Sigmoid colon (tissue), 4 donors: ENCODE measurements around the gene GALR1.

Experiments
- CTCF ChIP-seq, 4 experiments: fragments of 450-650 bp in 3 of 4; fragments of 200-600 bp in 1 of 4; IDR thresholded peaks; one replicate each; pipeline ENCODE4 v1.5.1; 2016 to 2019; ENCODE audit warnings: antibody characterized with exemption in 4 of 4, mild to moderate bottlenecking in 3 of 4, moderate library complexity in 2 of 4
- EP300 ChIP-seq, 4 donors: sonication (generic); formaldehyde crosslinking; IDR thresholded peaks; one replicate each; pipeline ENCODE4 v1.6.1; 2017; ENCODE audit warnings: antibody characterized with exemption in 4 of 4
- POLR2A ChIP-seq, 2 donors: fragments of 450-650 bp; IDR thresholded peaks; one replicate each; pipeline ENCODE4 v1.6.1; 2016; ENCODE audit warnings: antibody characterized with exemption in 2 of 2, mild to moderate bottlenecking in 2 of 2, moderate library complexity in 2 of 2
- POLR2AphosphoS5 ChIP-seq, 4 donors: sonication (generic); formaldehyde crosslinking; IDR thresholded peaks; one replicate each; pipeline ENCODE4 v1.6.1; 2017; ENCODE audit warnings: antibody characterized with exemption in 4 of 4

GRCh38 chr18:77320971-77321559 lies 71.4 kb downstream of the GALR1 start:
- TF ChIP-seq POLR2A (IDR thresholded peaks at IDR 0.05) (no peak), CTCF (IDR thresholded peaks at IDR 0.05) (no peak), POLR2AphosphoS5 (IDR thresholded peaks at IDR 0.05) (peak in 1 of 4 donors; percentile 20), EP300 (IDR thresholded peaks at IDR 0.05) (no peak)
